B cell (primary cell): ENCODE results near the gene BHMT2. TPM values are rescaled to one million over a fixed set of nuclear protein-coding genes. Genes with fewer than 3 reads are reported as not detected.

ENCODE experiments used
- ATAC-seq: fragments of 200-7000 bp; cut with Tn5 transposase; one replicate; pipeline ENCODE4 v1.10.0; 2021; ENCODE audit warnings: low read depth, mild to moderate bottlenecking, moderate number of reproducible peaks, moderate library complexity
- CTCF ChIA-PET: fragments of 350-600 bp; sonication (Branson Sonifier 250); formaldehyde crosslinking; loops from one replicate; lab custom pipeline; 2021; ENCODE audit warnings: antibody characterized with exemption, inconsistent platforms; lab: Charles Lee
- POLR2A ChIA-PET: fragments of 350-600 bp; sonication (Branson Sonifier 250); formaldehyde crosslinking; loops from one replicate; lab custom pipeline; 2021; ENCODE audit warnings: antibody characterized with exemption; lab: Charles Lee
- DNase-seq: peaks from one replicate; pipeline ENCODE4 v3.0.0; 2013
- H2AFZ ChIP-seq: 2 replicates; pipeline ENCODE4 v1.6.1; 2012; ENCODE audit warnings: mild to moderate bottlenecking, low read depth, low read length; ENCODE audit not compliant: insufficient read depth, poor library complexity, severe bottlenecking
- H3K27ac ChIP-seq, 2 donors: 1 replicate in 1 of 2; 2 replicates in 1 of 2; pipeline ENCODE4 v1.5.1; 2012 to 2013; ENCODE audit warnings: low read length in 2 of 2, mild to moderate bottlenecking in 2 of 2, moderate library complexity in 1 of 2
- H3K27me3 ChIP-seq, 4 experiments: fragments of 200-600 bp in 1 of 4; sonication (generic) in 1 of 4; replicated peaks in 1 of 4; 1 replicate in 2 of 4; 2 replicates in 2 of 4; pipeline versions ENCODE4 v1.6.1 to v1.7.0; 2013 to 2016; ENCODE audit warnings: low read length in 3 of 4, mild to moderate bottlenecking in 2 of 4, mixed read lengths in 1 of 4, moderate library complexity in 1 of 4; ENCODE audit not compliant: insufficient read depth in 4 of 4, control insufficient read depth in 3 of 4; ENCODE audit errors: control extremely low read depth in 1 of 4
- H3K36me3 ChIP-seq, 2 experiments: replicated peaks in 1 of 2; 1 replicate in 1 of 2; 2 replicates in 1 of 2; pipeline versions ENCODE4 v1.6.1 to v1.7.1; 2013; ENCODE audit warnings: low read length in 1 of 2; ENCODE audit not compliant: insufficient read depth in 2 of 2, control insufficient read depth in 1 of 2; ENCODE audit errors: control extremely low read depth in 1 of 2, extremely low read depth in 1 of 2
- H3K4me1 ChIP-seq, 2 donors: fragments of 200-600 bp in 1 of 2; sonication (generic) in 1 of 2; 1 replicate in 1 of 2; 2 replicates in 1 of 2; pipeline versions ENCODE4 v1.5.1 to v1.6.1; 2013 to 2017; ENCODE audit warnings: low read length in 2 of 2; ENCODE audit not compliant: control insufficient read depth in 2 of 2, insufficient read depth in 2 of 2
- H3K4me2 ChIP-seq: replicated peaks from 2 replicates; pipeline ENCODE3; 2012; ENCODE audit warnings: mild to moderate bottlenecking, low read depth, low read length; ENCODE audit not compliant: poor library complexity, severe bottlenecking
- H3K4me3 ChIP-seq, 5 experiments: fragments of 200-600 bp in 1 of 5; sonication (generic) in 1 of 5; 1 replicate in 3 of 5; 2 replicates in 2 of 5; pipeline versions ENCODE4 v1.5.1 to v1.7.0; 2011 to 2016; ENCODE audit warnings: low read length in 4 of 5, mild to moderate bottlenecking in 4 of 5, low read depth in 2 of 5, control low read depth in 1 of 5, moderate library complexity in 1 of 5; ENCODE audit not compliant: insufficient read depth in 1 of 5; ENCODE audit errors: control extremely low read depth in 1 of 5, extremely low read depth in 1 of 5
- H3K79me2 ChIP-seq: fragments of 200-600 bp; sonication (generic); one replicate; pipeline ENCODE4 v1.6.0; 2016; ENCODE audit warnings: low read length; ENCODE audit not compliant: control insufficient read depth, insufficient read depth
- H3K9ac ChIP-seq: fragments of 200-600 bp; sonication (generic); 2 replicates; pipeline ENCODE4 v1.6.1; 2017; ENCODE audit warnings: mild to moderate bottlenecking, low read length, moderate library complexity
- H3K9me3 ChIP-seq, 3 donors: one replicate each; pipeline versions ENCODE4 v1.6.1 to v1.7.1; 2013; ENCODE audit warnings: low read length in 2 of 3; ENCODE audit not compliant: control insufficient read depth in 2 of 3, insufficient read depth in 1 of 3; ENCODE audit errors: control extremely low read depth in 1 of 3
- H4K20me1 ChIP-seq: 2 replicates; pipeline ENCODE4 v1.6.0; 2012; ENCODE audit warnings: mild to moderate bottlenecking, low read length; ENCODE audit not compliant: insufficient read depth, control insufficient read depth, poor library complexity, severe bottlenecking
- H3K27ac Mint-ChIP-seq: one replicate; pipeline ENCODE4 v1.8.0; 2021; ENCODE audit warnings: mixed read lengths
- H3K27me3 Mint-ChIP-seq: one replicate; pipeline ENCODE4 v1.8.0; 2021; ENCODE audit warnings: mixed read lengths
- H3K4me1 Mint-ChIP-seq: one replicate; pipeline ENCODE4 v1.8.0; 2021; ENCODE audit warnings: mixed read lengths
- H3K4me3 Mint-ChIP-seq: one replicate; pipeline ENCODE4 v1.8.0; 2021; ENCODE audit warnings: mixed read lengths
- H3K9me3 Mint-ChIP-seq: one replicate; pipeline ENCODE4 v1.8.0; 2022; ENCODE audit warnings: mixed read lengths; ENCODE audit not compliant: insufficient read depth
- CTCF ChIP-seq: fragments of 200-600 bp; IDR thresholded peaks from one replicate; pipeline ENCODE4 v1.8.0; 2022; ENCODE audit warnings: antibody characterized with exemption, mild to moderate bottlenecking
- EZH2 ChIP-seq: IDR thresholded peaks from 2 replicates; pipeline ENCODE4 v1.6.1; 2012; ENCODE audit warnings: borderline replicate concordance, low read depth, mild to moderate bottlenecking, moderate library complexity, low read length; ENCODE audit not compliant: insufficient read depth, poor library complexity, severe bottlenecking
- WGBS: methylation state at CpG from one replicate; pipeline ENCODE4 v1.1.5; 2013; ENCODE audit warnings: missing lambda C conversion rate; ENCODE audit not compliant: insufficient coverage; 5-methylcytosine and 5-hydroxymethylcytosine counted together
- intact Hi-C: fragments of 100-400 bp; cut with micrococcal nuclease; formaldehyde crosslinking; loops from one replicate; pipeline ENCODE4 v1.10.0; 2022
- polyA plus RNA-seq: library from polyadenylated mRNA; depleted of rRNA; stranded (reverse); fragments of >200 nt; gene quantifications from 2 replicates; pipeline ENCODE4 v1.2.3, GENCODE V29; 2012
- total RNA-seq, 2 donors: library from RNA; stranded (reverse); fragments of 120-200 nt in 1 of 2; gene quantifications; 1 replicate in 1 of 2; 2 replicates in 1 of 2; pipeline versions ENCODE4 v1.2.3 to v1.2.4, GENCODE V29; 2013 to 2022

BHMT2 gene
- total and polyA plus RNA-seq, 2 donors (not counting 1 experiment from before 2014, with no cell fraction given), result not detected

- Mint-ChIP-seq H3K4me3 (no peak overlapping the region), H3K9me3 (no peaks in the 10 kb centered on the region), H3K4me1 (no peaks in the 10 kb centered on the region), H3K27me3 (peaks cover 24% of the 10 kb centered on the region), H3K27ac (no peak overlapping the region)
- Histone ChIP-seq H3K4me2 (no peak overlapping the region), H2AFZ (no peak overlapping the region), H3K9ac (no peak overlapping the region), H3K27me3 (peaks cover 0 to 6% (median 0%) of the 10 kb centered on the region in 4 experiments), H3K27ac (no peak overlapping the region), H3K9me3 (no peaks in the 10 kb centered on the region), H4K20me1 (no peaks in the 10 kb centered on the region), H3K4me1 (no peaks in the 10 kb centered on the region), H3K36me3 (no peaks in the 10 kb centered on the region), H3K4me3 (no peak overlapping the region), H3K79me2 (no peaks in the 10 kb centered on the region)
- intact Hi-C loops, result no loop called here
- POLR2A ChIA-PET, result no interaction called here
- no peak for DNase-seq
- no CpG with 5 or more reads among the region's 3 CpGs for WGBS
- TF ChIP-seq CTCF, result no peak
- ATAC-seq, result no peak
- CTCF ChIA-PET, result no interaction called here
These were observed 21.5 kb downstream of the BHMT2 start for GRCh38 chr5:79091064-79091463.

GRCh38 chr5:79093762-79094161, 24.2 kb downstream of the BHMT2 start:
- Histone ChIP-seq H3K4me1 (no peaks in the 10 kb centered on the region), H4K20me1 (no peaks in the 10 kb centered on the region), H3K27ac (no peak overlapping the region), H2AFZ (no peak overlapping the region), H3K9me3 (no peaks in the 10 kb centered on the region), H3K79me2 (no peaks in the 10 kb centered on the region), H3K36me3 (no peaks in the 10 kb centered on the region), H3K27me3 (peaks cover 0 to 6% (median 0%) of the 10 kb centered on the region in 4 experiments), H3K9ac (no peak overlapping the region), H3K4me3 (no peak overlapping the region), H3K4me2 (no peak overlapping the region)
- no peak overlapping the region for H3K4me3 Mint-ChIP-seq
- no peak for ATAC-seq
- no peak for DNase-seq
- H3K4me1 Mint-ChIP-seq, result no peaks in the 10 kb centered on the region
- H3K27me3 Mint-ChIP-seq, result peaks cover 16% of the 10 kb centered on the region
- CTCF ChIA-PET, result no interaction called here
- POLR2A ChIA-PET, result no interaction called here
- no peak for TF ChIP-seq CTCF
- TF ChIP-seq EZH2, result no peak
- intact Hi-C loops, result no loop called here
- no peak overlapping the region for H3K27ac Mint-ChIP-seq
- 100% methylated on average over 1 of the region's 3 CpGs for WGBS
- no peaks in the 10 kb centered on the region for H3K9me3 Mint-ChIP-seq
